GM12878 (cell line): ENCODE measurements around the gene NTF3. TPM values are rescaled to one million over a fixed set of nuclear protein-coding genes. Genes with fewer than 3 reads are reported as not detected.
"Not testable (repeated sequence)": the region's sequence is repeated elsewhere in the genome, so short reads cannot be mapped to it uniquely, and the experiment has no call there.

Source experiments
- ATAC-seq: fragments of 200-7000 bp; cut with Tn5 transposase; 3 replicates; pipeline ENCODE4 v1.9.1; 2020; ENCODE audit warnings: mild to moderate bottlenecking, moderate library complexity
- BruUV-seq: library from RNA; stranded (reverse); fragments of 400-500 nt; replicated peaks from 2 replicates; lab custom pipeline; 2021; lab: Mats Ljungman, UMichigan
- CTCF ChIA-PET: fragments of 300-600 bp; sonication (Branson Sonifier 250); formaldehyde crosslinking; extraction: SDS; loops from one replicate; lab custom pipeline; 2021; ENCODE audit warnings: inconsistent platforms; lab: Yijun Ruan, JAX
- POLR2A ChIA-PET: fragments of 350-600 bp; formaldehyde crosslinking; extraction: SDS; loops from one replicate; lab custom pipeline; 2021; ENCODE audit warnings: inconsistent platforms; lab: Charles Lee
- RAD21 ChIA-PET: fragments of 300-600 bp; sonication (Branson Sonifier 250); formaldehyde crosslinking; loops from one replicate; lab custom pipeline; 2023; ENCODE audit warnings: antibody characterized with exemption; ENCODE audit not compliant: unreplicated experiment; lab: Charles Lee
- SMC1A ChIA-PET: fragments of 300-600 bp; sonication (Branson Sonifier 250); formaldehyde crosslinking; loops from one replicate; lab custom pipeline; 2023; ENCODE audit not compliant: unreplicated experiment, uncharacterized antibody; lab: Charles Lee
- DNase-seq: peaks from one replicate; pipeline ENCODE4 v3.0.0-alpha.2; 2011; ENCODE audit warnings: low read depth, low spot score
- FAIRE-seq: peaks from 3 replicates; lab custom pipeline; 2011; peaks lifted over from hg19 to GRCh38; lab: Jason Lieb, UNC
- H2AFZ ChIP-seq: 2 replicates; pipeline ENCODE4 v1.6.0; 2011; ENCODE audit warnings: low read depth, low read length, control low read depth; ENCODE audit not compliant: control insufficient read depth
- H3K27ac ChIP-seq: 2 replicates; pipeline ENCODE4 v1.5.1; 2011; ENCODE audit warnings: control low read depth; ENCODE audit not compliant: control insufficient read depth, insufficient read depth
- H3K27me3 ChIP-seq, 2 experiments: replicated peaks in 1 of 2; 2 replicates each; pipeline versions ENCODE4 v1.6.0 to v1.6.1; 2011; ENCODE audit warnings: low read length in 1 of 2; ENCODE audit not compliant: control insufficient read depth in 2 of 2, insufficient read depth in 2 of 2
- H3K36me3 ChIP-seq, 2 experiments: 2 replicates each; pipeline ENCODE4 v1.5.1; 2011; ENCODE audit warnings: low read length in 1 of 2; ENCODE audit not compliant: control insufficient read depth in 2 of 2, insufficient read depth in 2 of 2
- H3K4me1 ChIP-seq: 2 replicates; pipeline ENCODE4 v1.6.1; 2011; ENCODE audit warnings: mild to moderate bottlenecking, low read length, moderate library complexity, mixed read lengths; ENCODE audit not compliant: control insufficient read depth, insufficient read depth
- H3K4me2 ChIP-seq: 2 replicates; pipeline ENCODE4 v1.6.0; 2011; ENCODE audit warnings: control low read depth; ENCODE audit not compliant: control insufficient read depth, insufficient read depth
- H3K4me3 ChIP-seq: fragments of 200-600 bp; sonication (generic); 2 replicates; pipeline ENCODE4 v1.5.1; 2016
- H3K79me2 ChIP-seq: 2 replicates; pipeline ENCODE4 v1.6.0; 2011; ENCODE audit warnings: low read length; ENCODE audit not compliant: control insufficient read depth, insufficient read depth
- H3K9ac ChIP-seq: 2 replicates; pipeline ENCODE4 v1.8.0; 2011; ENCODE audit warnings: low read length, control low read depth, mixed read lengths; ENCODE audit not compliant: control insufficient read depth, insufficient read depth
- H3K9me3 ChIP-seq: replicated peaks from 3 replicates; pipeline ENCODE4 v1.5.1; 2011; ENCODE audit warnings: mild to moderate bottlenecking, low read length; ENCODE audit not compliant: control insufficient read depth, insufficient read depth
- H4K20me1 ChIP-seq: 2 replicates; pipeline ENCODE4 v1.6.0; 2011; ENCODE audit not compliant: control insufficient read depth, insufficient read depth
- CBX5 ChIP-seq: sonication (generic); IDR thresholded peaks from 2 replicates; pipeline ENCODE4 v1.6.1; 2016; ENCODE audit warnings: low read depth, moderate library complexity, mild to moderate bottlenecking, inconsistent platforms
- CHD1 ChIP-seq: IDR thresholded peaks from 2 replicates; pipeline ENCODE4 v1.6.1; 2012; ENCODE audit warnings: low read depth, low read length, improper control_type of control experiment
- CREB1 ChIP-seq: IDR thresholded peaks from 2 replicates; pipeline ENCODE4 v1.6.1; 2012; ENCODE audit warnings: low read depth, mild to moderate bottlenecking, inconsistent platforms
- EP300 ChIP-seq, 2 experiments: fragments of 150-350 bp in 1 of 2; IDR thresholded peaks; 2 replicates each; pipeline ENCODE4 v1.6.1; 2011 to 2012; ENCODE audit warnings: low read depth in 2 of 2, low read length in 2 of 2, borderline replicate concordance in 1 of 2, improper control_type of control experiment in 1 of 2, inconsistent platforms in 1 of 2; ENCODE audit not compliant: control insufficient read depth in 1 of 2
- LARP7 ChIP-seq: fragments of 450-650 bp; IDR thresholded peaks from 2 replicates; pipeline ENCODE4 v1.6.1; 2017; ENCODE audit warnings: mild to moderate bottlenecking
- NFYB ChIP-seq: IDR thresholded peaks from 2 replicates; pipeline ENCODE4 v1.6.1; 2011; ENCODE audit warnings: low read depth, mild to moderate bottlenecking, low read length, improper control_type of control experiment, moderate library complexity; ENCODE audit not compliant: insufficient read depth
- RFX5 ChIP-seq: IDR thresholded peaks from 2 replicates; pipeline ENCODE4 v1.6.1; 2011; ENCODE audit warnings: low read depth, low read length, improper control_type of control experiment
- SMC3 ChIP-seq: IDR thresholded peaks from 2 replicates; pipeline ENCODE4 v1.6.1; 2011; ENCODE audit warnings: low read length, improper control_type of control experiment, borderline replicate concordance
- STAT3 ChIP-seq: IDR thresholded peaks from 2 replicates; pipeline ENCODE4 v1.6.1; 2011; ENCODE audit warnings: low read depth, low read length, improper control_type of control experiment
- WGBS: methylation state at CpG from one replicate; pipeline ENCODE4 v1.1.6; 2016; ENCODE audit warnings: low lambda C conversion rate; ENCODE audit not compliant: insufficient replicate concordance, insufficient coverage; ENCODE audit errors: missing lambda C conversion rate; 5-methylcytosine and 5-hydroxymethylcytosine counted together
- in situ Hi-C: fragments of 300-500 bp; cut with MboI; formaldehyde crosslinking; loops from 9 replicates; pipeline ENCODE4 v1.14.3; 2018; ENCODE audit warnings: mixed read lengths
- intact Hi-C: fragments of 100-400 bp; cut with micrococcal nuclease; formaldehyde crosslinking; loops from one replicate; pipeline ENCODE4 v1.14.2; 2022; ENCODE audit not compliant: unreplicated experiment
- polyA plus RNA-seq, 11 experiments: library from polyadenylated mRNA; depleted of rRNA in 4 of 11; unstranded in 6 of 11; stranded (reverse) in 5 of 11; fragments of >200 nt; fragmentation: Nextera tagmentation in 4 of 11; fragmentation: Illumina TruSeq in 1 of 11; extraction: Ambion mirVana in 4 of 11; extraction: Trizol in 1 of 11; gene quantifications; 1 replicate in 1 of 11; 2 replicates in 10 of 11; pipeline versions ENCODE4 v1.2.1 to v1.2.3, GENCODE V29; 2011 to 2016; ENCODE audit warnings: inconsistent platforms in 2 of 11, missing spikeins in 2 of 11, low read depth in 1 of 11
- total RNA-seq, 4 experiments: library from RNA; depleted of rRNA in 3 of 4; stranded (reverse); fragments of >200 nt in 3 of 4; fragmentation: Illumina TruSeq in 1 of 4; extraction: Trizol in 1 of 4; gene quantifications; 2 replicates each; pipeline versions ENCODE4 v1.2.1 to v1.2.3, GENCODE V29; 2013 to 2021
- TF ChIP-seq, protein P1 (sequence below): IDR thresholded peaks from 2 replicates; pipeline ENCODE4 v1.6.1; 2011; ENCODE audit warnings: low read depth, low read length, improper control_type of control experiment, borderline replicate concordance
- TF ChIP-seq, protein P2 (sequence below): IDR thresholded peaks from 2 replicates; pipeline ENCODE4 v1.6.1; 2011; ENCODE audit warnings: low read depth, mild to moderate bottlenecking, low read length, moderate library complexity, borderline replicate concordance; ENCODE audit errors: extremely low read depth
- TF ChIP-seq, protein P3 (sequence below): IDR thresholded peaks from 2 replicates; pipeline ENCODE4 v1.6.1; 2012; ENCODE audit warnings: low read depth, low read length, improper control_type of control experiment

The NTF3 gene
- total and polyA plus RNA-seq, 10 of the 15 experiments (the other 5 are each of a cell fraction or from before 2014, with no cell fraction given), result 0.07 TPM; not detected in 9

DNA sequence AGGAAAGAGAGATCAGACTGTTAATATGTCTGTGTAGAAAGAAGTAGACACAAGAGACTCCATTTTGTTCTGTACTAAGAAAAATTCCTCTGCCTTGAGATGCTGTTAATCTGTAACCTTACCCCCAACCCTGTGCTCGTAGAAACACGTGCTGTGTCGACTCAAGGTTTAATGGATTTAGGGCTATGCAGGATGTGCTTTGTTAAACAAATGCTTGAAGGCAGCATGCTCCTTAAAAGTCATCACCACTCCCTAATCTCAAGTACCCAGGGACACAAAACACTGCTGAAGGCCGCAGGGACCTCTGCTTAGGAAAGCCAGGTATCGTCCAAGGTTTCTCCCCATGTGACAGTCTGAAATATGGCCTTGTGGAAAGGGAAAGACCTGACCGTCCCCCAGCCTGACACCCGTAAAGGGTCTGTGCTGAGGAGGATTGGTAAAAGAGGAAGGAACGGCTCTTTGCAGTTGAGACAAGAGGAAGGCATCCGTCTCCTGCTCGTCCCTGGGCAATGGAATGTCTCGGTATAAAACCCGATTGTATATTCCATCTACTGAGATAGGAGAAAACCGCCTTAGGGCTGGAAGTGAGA lies 105.2 kb downstream of the NTF3 start:
- 21% methylated on average over 13 of the region's 13 CpGs for WGBS
- H3K79me2 ChIP-seq, H3K27me3 ChIP-seq, SMC1A ChIA-PET, FAIRE-seq, H3K36me3 ChIP-seq, intact Hi-C loops, H3K27ac ChIP-seq, H4K20me1 ChIP-seq, POLR2A ChIA-PET, BruUV-seq, H3K9ac ChIP-seq, H3K4me1 ChIP-seq, RAD21 ChIA-PET, H3K9me3 ChIP-seq, H3K4me3 ChIP-seq, ATAC-seq, H3K4me2 ChIP-seq, in situ Hi-C loops, DNase-seq, H2AFZ ChIP-seq, CTCF ChIA-PET: not testable (repeated sequence)

DNA sequence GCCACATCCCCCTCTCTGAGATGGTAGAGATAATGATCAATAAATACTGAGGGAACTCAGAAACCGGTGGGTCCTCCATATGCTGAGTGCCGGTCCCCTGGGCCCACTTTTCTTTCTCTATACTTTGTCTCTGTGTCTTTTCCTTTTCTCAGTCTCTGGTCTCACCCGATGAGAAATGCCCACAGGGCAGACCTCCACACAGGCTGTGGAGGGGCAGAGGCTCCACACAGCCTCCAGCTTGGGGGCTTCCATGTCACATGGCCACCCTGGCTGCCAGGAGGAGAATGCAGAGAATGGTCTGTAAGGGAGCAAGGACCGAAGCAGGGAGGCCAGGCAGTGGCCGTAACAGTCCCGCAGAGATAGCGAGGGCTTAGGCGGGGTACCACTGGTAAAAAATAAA lies 105.9 kb downstream of the NTF3 start:
- TF ChIP-seq LARP7 (no peak), NFYB (no peak), CBX5 (no peak), CREB1 (no peak), CHD1 (no peak), STAT3 (no peak), RFX5 (no peak), SMC3 (no peak), EP300 (IDR thresholded peaks at IDR 0.05; ENCODE audit: borderline replicate concordance in 1 of 2, control insufficient read depth in 1 of 2, low read depth in 2 of 2, low read length in 2 of 2) (no peak)
- TF ChIP-seq, protein P1, sequence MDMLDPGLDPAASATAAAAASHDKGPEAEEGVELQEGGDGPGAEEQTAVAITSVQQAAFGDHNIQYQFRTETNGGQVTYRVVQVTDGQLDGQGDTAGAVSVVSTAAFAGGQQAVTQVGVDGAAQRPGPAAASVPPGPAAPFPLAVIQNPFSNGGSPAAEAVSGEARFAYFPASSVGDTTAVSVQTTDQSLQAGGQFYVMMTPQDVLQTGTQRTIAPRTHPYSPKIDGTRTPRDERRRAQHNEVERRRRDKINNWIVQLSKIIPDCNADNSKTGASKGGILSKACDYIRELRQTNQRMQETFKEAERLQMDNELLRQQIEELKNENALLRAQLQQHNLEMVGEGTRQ, result no peak
- TF ChIP-seq, protein P2, sequence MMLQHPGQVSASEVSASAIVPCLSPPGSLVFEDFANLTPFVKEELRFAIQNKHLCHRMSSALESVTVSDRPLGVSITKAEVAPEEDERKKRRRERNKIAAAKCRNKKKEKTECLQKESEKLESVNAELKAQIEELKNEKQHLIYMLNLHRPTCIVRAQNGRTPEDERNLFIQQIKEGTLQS, result no peak
- TF ChIP-seq, protein P3, sequence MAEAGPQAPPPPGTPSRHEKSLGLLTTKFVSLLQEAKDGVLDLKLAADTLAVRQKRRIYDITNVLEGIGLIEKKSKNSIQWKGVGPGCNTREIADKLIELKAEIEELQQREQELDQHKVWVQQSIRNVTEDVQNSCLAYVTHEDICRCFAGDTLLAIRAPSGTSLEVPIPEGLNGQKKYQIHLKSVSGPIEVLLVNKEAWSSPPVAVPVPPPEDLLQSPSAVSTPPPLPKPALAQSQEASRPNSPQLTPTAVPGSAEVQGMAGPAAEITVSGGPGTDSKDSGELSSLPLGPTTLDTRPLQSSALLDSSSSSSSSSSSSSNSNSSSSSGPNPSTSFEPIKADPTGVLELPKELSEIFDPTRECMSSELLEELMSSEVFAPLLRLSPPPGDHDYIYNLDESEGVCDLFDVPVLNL, result no peak
- H3K9me3 ChIP-seq, result no peaks in the 10 kb centered on the region
- no TSS peak for BruUV-seq
- no peak for FAIRE-seq
- CTCF ChIA-PET, result no interaction called here
- in situ Hi-C loops (no loop called here), intact Hi-C loops (no loop called here)
- SMC1A ChIA-PET, result interaction anchor here (0.9 kb wide), 1 partner anchor 13 kb away, joined by 4 read pairs; no protein-coding TSS in a partner anchor
- no peak overlapping the region for H3K9ac ChIP-seq
- POLR2A ChIA-PET, result no interaction called here
- H3K36me3 ChIP-seq, result no peaks in the 10 kb centered on the region
- no peak for DNase-seq
- no peaks in the 10 kb centered on the region; a peak in 1 of 4 replicates for H3K27me3 ChIP-seq
- no peak for ATAC-seq
- no peaks in the 10 kb centered on the region for H3K79me2 ChIP-seq
- RAD21 ChIA-PET, result no interaction called here
- H3K4me1 ChIP-seq, result no peaks in the 10 kb centered on the region
- 47% methylated on average over 8 of the region's 8 CpGs for WGBS
- no peak overlapping the region for H3K4me3 ChIP-seq
- no peak overlapping the region for H3K4me2 ChIP-seq
- H3K27ac ChIP-seq, result no peak overlapping the region
- H4K20me1 ChIP-seq, result no peaks in the 10 kb centered on the region
- H2AFZ ChIP-seq, result no peak overlapping the region
